ENCODE measurements around the gene RPTOR. TPM values are rescaled to one million over a fixed set of nuclear protein-coding genes. Genes with fewer than 3 reads are reported as not detected.
"Not testable (repeated sequence)": the region's sequence is repeated elsewhere in the genome, so short reads cannot be mapped to it uniquely, and the experiment has no call there.

Gene RPTOR
- total RNA-seq, 1 donor from 2014 or later: 11.7 TPM

GRCh38 chr17:80742091-80742490, 197.5 kb downstream of the RPTOR start:
- no peak for DNase-seq (ENCODE audit: low read depth in 2 of 2)

GRCh38 chr17:80742581-80743180, 198.0 kb downstream of the RPTOR start:
- DNase-seq (ENCODE audit: low read depth in 2 of 2): no peak

- DNase-seq (ENCODE audit: low read depth in 2 of 2): no peak
Observed at GRCh38 chr17:80743181-80743771, 198.6 kb downstream of the RPTOR start.

GRCh38 chr17:80743973-80744372, 199.3 kb downstream of the RPTOR start:
- not testable (repeated sequence) for DNase-seq (ENCODE audit: low read depth in 2 of 2)

GRCh38 chr17:80744725-80745124, 200.1 kb downstream of the RPTOR start:
- DNase-seq (ENCODE audit: low read depth in 2 of 2): not testable (repeated sequence)

GRCh38 chr17:80745183-80745582, 200.5 kb downstream of the RPTOR start:
- no peak for DNase-seq (ENCODE audit: low read depth in 2 of 2)

GRCh38 chr17:80746262-80746935, 201.8 kb downstream of the RPTOR start:
- no peak for DNase-seq (ENCODE audit: low read depth in 2 of 2)

- no peak for DNase-seq (ENCODE audit: low read depth in 2 of 2)
Observed at GRCh38 chr17:80747469-80747868, 202.8 kb downstream of the RPTOR start.

- no peak for DNase-seq (ENCODE audit: low read depth in 2 of 2)
Observed at GRCh38 chr17:80749611-80750010, 205.0 kb downstream of the RPTOR start.

GRCh38 chr17:80750263-80750662, 205.6 kb downstream of the RPTOR start:
- peak; percentile 52 to 71 for DNase-seq (ENCODE audit: low read depth in 2 of 2)

- no peak for DNase-seq (ENCODE audit: low read depth in 2 of 2)
Observed at GRCh38 chr17:80751070-80751945, 206.7 kb downstream of the RPTOR start.

GRCh38 chr17:80751946-80752581, 207.4 kb downstream of the RPTOR start:
- DNase-seq (ENCODE audit: low read depth in 2 of 2): no peak

GRCh38 chr17:80753685-80754345, 209.2 kb downstream of the RPTOR start:
- DNase-seq (ENCODE audit: low read depth in 2 of 2): no peak

GRCh38 chr17:80754846-80755245, 210.2 kb downstream of the RPTOR start:
- DNase-seq (ENCODE audit: low read depth in 2 of 2): no peak

GRCh38 chr17:80755650-80756405, 211.2 kb downstream of the RPTOR start:
- peak in 1 of 2 donors; percentile 36 for DNase-seq (ENCODE audit: low read depth in 2 of 2)

- peak in 1 of 2 donors; percentile 19 for DNase-seq (ENCODE audit: low read depth in 2 of 2)
Observed at GRCh38 chr17:80758481-80759376, 214.1 kb downstream of the RPTOR start.

- DNase-seq (ENCODE audit: low read depth in 2 of 2): peak in 1 of 2 donors; percentile 25
Observed at GRCh38 chr17:80759377-80759673, 214.7 kb downstream of the RPTOR start.

- peak in 1 of 2 donors; percentile 59 for DNase-seq (ENCODE audit: low read depth in 2 of 2)
Observed at GRCh38 chr17:80760511-80760911, 215.9 kb downstream of the RPTOR start.
